Neural cell (in vitro differentiated cells): ENCODE results near the gene FRAT2. TPM values are rescaled to one million over a fixed set of nuclear protein-coding genes. Genes with fewer than 3 reads are reported as not detected.

Experiments
- H2AFZ ChIP-seq: fragments of 200-600, 300-800 bp; sonication (generic), shearing (Covaris generic); 2 replicates; pipeline ENCODE4 v1.6.0; 2014; ENCODE audit warnings: low read depth, mild to moderate bottlenecking, antibody characterized with exemption, low read length, moderate library complexity
- H3F3A ChIP-seq: fragments of 200-600 bp; shearing (Covaris generic); 2 replicates; pipeline ENCODE4 v1.6.1; 2016; ENCODE audit warnings: mild to moderate bottlenecking, moderate library complexity, mixed read lengths, antibody characterized with exemption, low read length; ENCODE audit not compliant: insufficient read depth, poor library complexity, severe bottlenecking
- H3K27ac ChIP-seq: fragments of 200-600, 300-800 bp; sonication (generic), shearing (Covaris generic); 2 replicates; pipeline ENCODE4 v1.5.1; 2014; ENCODE audit warnings: mild to moderate bottlenecking, low read length, moderate library complexity
- H3K27me3 ChIP-seq: fragments of 300-800, 200-600 bp; sonication (generic), shearing (Covaris generic); 2 replicates; pipeline ENCODE4 v1.6.0; 2014; ENCODE audit warnings: mild to moderate bottlenecking, low read depth, low read length, moderate library complexity; ENCODE audit not compliant: insufficient read depth
- H3K36me3 ChIP-seq: fragments of 300-800, 200-600 bp; sonication (generic), shearing (Covaris generic); 2 replicates; pipeline ENCODE4 v1.5.1; 2014; ENCODE audit warnings: mild to moderate bottlenecking, antibody characterized with exemption, low read length, moderate library complexity; ENCODE audit not compliant: insufficient read depth
- H3K4me2 ChIP-seq: fragments of 300-800, 200-600 bp; sonication (generic), shearing (Covaris generic); 2 replicates; pipeline ENCODE4 v1.6.0; 2014; ENCODE audit warnings: mild to moderate bottlenecking, low read length
- H3K4me3 ChIP-seq: fragments of 300-800, 200-600 bp; sonication (generic), shearing (Covaris generic); 2 replicates; pipeline ENCODE4 v1.5.1; 2014; ENCODE audit warnings: mild to moderate bottlenecking, low read length, moderate library complexity
- H3K79me2 ChIP-seq: fragments of 200-600 bp; shearing (Covaris generic); replicated peaks from 2 replicates; pipeline ENCODE4 v1.6.0; 2014; ENCODE audit warnings: mild to moderate bottlenecking, low read length, moderate library complexity; ENCODE audit not compliant: insufficient read depth
- H3K9ac ChIP-seq: fragments of 300-800, 200-600 bp; sonication (generic), shearing (Covaris generic); 2 replicates; pipeline ENCODE4 v1.6.1; 2016; ENCODE audit warnings: mild to moderate bottlenecking, low read length, mixed read lengths
- H3K9me2 ChIP-seq: fragments of 200-600 bp; shearing (Covaris generic); 2 replicates; pipeline ENCODE4 v1.6.1; 2016; ENCODE audit warnings: mild to moderate bottlenecking, low read length, mixed read lengths; ENCODE audit not compliant: insufficient read depth
- H3K9me3 ChIP-seq: fragments of 200-600, 300-800 bp; sonication (generic), shearing (Covaris generic); 2 replicates; pipeline ENCODE4 v1.6.1; 2016; ENCODE audit warnings: mild to moderate bottlenecking, mixed run types, low read length, moderate library complexity, mixed read lengths
- H4K20me1 ChIP-seq: fragments of 200-600 bp; shearing (Covaris generic); 2 replicates; pipeline ENCODE4 v1.6.1; 2016; ENCODE audit warnings: mild to moderate bottlenecking, mixed run types; ENCODE audit not compliant: insufficient read depth
- EP300 ChIP-seq: fragments of 450-650 bp; conservative IDR thresholded peaks from 2 replicates; pipeline ENCODE4 v1.6.1; 2014; ENCODE audit warnings: antibody characterized with exemption, mild to moderate bottlenecking, moderate library complexity; ENCODE audit not compliant: poor library complexity, severe bottlenecking
- EZH2 ChIP-seq: fragments of 200-600, 300-800 bp; shearing (Covaris generic), sonication (generic); IDR thresholded peaks from 2 replicates; pipeline ENCODE4 v1.6.1; 2014; ENCODE audit warnings: antibody characterized with exemption, low read length, borderline replicate concordance, mild to moderate bottlenecking; ENCODE audit not compliant: insufficient read depth, poor library complexity, severe bottlenecking
- MXI1 ChIP-seq: fragments of 450-650 bp; conservative IDR thresholded peaks from 2 replicates; pipeline ENCODE4 v1.6.1; 2014; ENCODE audit warnings: antibody characterized with exemption, mild to moderate bottlenecking; ENCODE audit not compliant: poor library complexity, severe bottlenecking
- POLR2AphosphoS5 ChIP-seq: IDR thresholded peaks from 2 replicates; pipeline ENCODE4 v1.6.1; 2012
- RAD21 ChIP-seq: fragments of 450-650 bp; conservative IDR thresholded peaks from 2 replicates; pipeline ENCODE4 v1.6.1; 2014; ENCODE audit warnings: antibody characterized with exemption, mild to moderate bottlenecking, moderate library complexity
- REST ChIP-seq: IDR thresholded peaks from 2 replicates; pipeline ENCODE4 v1.6.1; 2012; ENCODE audit warnings: borderline replicate concordance
- SMC3 ChIP-seq: fragments of 450-650 bp; conservative IDR thresholded peaks from 2 replicates; pipeline ENCODE4 v1.6.1; 2014; ENCODE audit warnings: antibody characterized with exemption, mild to moderate bottlenecking, moderate library complexity; ENCODE audit not compliant: poor library complexity
- TAF1 ChIP-seq: IDR thresholded peaks from 2 replicates; pipeline ENCODE4 v1.6.1; 2012; ENCODE audit warnings: low read depth
- polyA plus RNA-seq: library from polyadenylated mRNA; depleted of rRNA; stranded (reverse); fragments of >200 nt; gene quantifications from 2 replicates; pipeline ENCODE4 v1.2.3, GENCODE V29; 2014
- TF ChIP-seq, protein P1 (sequence below): fragments of 450-650 bp; IDR thresholded peaks from 2 replicates; pipeline ENCODE4 v1.5.1; 2014; ENCODE audit warnings: antibody characterized with exemption, mild to moderate bottlenecking, moderate library complexity; ENCODE audit not compliant: poor library complexity, severe bottlenecking

The FRAT2 gene
- polyA plus RNA-seq, 1 donor from 2014 or later, result 18.5 TPM

- no peaks in the 10 kb centered on the region for H3K36me3 ChIP-seq
Observed at GRCh38 chr10:97380516-97380915, 46.0 kb upstream of the FRAT2 start.

GRCh38 chr10:97378933-97379921, 44.7 kb upstream of the FRAT2 start:
- no peaks in the 10 kb centered on the region for H3K9me2 ChIP-seq
- H2AFZ ChIP-seq, result no peak overlapping the region
- H3K79me2 ChIP-seq, result no peaks in the 10 kb centered on the region
- no peak overlapping the region for H3K4me3 ChIP-seq
- H3K4me2 ChIP-seq, result no peak overlapping the region
- no peak overlapping the region for H3K9ac ChIP-seq
- no peaks in the 10 kb centered on the region for H3K9me3 ChIP-seq
- H3K27me3 ChIP-seq, result no peaks in the 10 kb centered on the region
- H3K36me3 ChIP-seq, result no peaks in the 10 kb centered on the region
- H4K20me1 ChIP-seq, result no peaks in the 10 kb centered on the region
- no peak overlapping the region for H3K27ac ChIP-seq
- H3F3A ChIP-seq, result no peaks in the 10 kb centered on the region
- TF ChIP-seq TAF1 (no peak), POLR2AphosphoS5 (no peak), RAD21 (no peak), MXI1 (no peak), SMC3 (no peak)
- TF ChIP-seq, protein P1, sequence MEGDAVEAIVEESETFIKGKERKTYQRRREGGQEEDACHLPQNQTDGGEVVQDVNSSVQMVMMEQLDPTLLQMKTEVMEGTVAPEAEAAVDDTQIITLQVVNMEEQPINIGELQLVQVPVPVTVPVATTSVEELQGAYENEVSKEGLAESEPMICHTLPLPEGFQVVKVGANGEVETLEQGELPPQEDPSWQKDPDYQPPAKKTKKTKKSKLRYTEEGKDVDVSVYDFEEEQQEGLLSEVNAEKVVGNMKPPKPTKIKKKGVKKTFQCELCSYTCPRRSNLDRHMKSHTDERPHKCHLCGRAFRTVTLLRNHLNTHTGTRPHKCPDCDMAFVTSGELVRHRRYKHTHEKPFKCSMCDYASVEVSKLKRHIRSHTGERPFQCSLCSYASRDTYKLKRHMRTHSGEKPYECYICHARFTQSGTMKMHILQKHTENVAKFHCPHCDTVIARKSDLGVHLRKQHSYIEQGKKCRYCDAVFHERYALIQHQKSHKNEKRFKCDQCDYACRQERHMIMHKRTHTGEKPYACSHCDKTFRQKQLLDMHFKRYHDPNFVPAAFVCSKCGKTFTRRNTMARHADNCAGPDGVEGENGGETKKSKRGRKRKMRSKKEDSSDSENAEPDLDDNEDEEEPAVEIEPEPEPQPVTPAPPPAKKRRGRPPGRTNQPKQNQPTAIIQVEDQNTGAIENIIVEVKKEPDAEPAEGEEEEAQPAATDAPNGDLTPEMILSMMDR, result no peak

More at GRCh38 chr10:97380516-97380915, 46.0 kb upstream of the FRAT2 start:
- no peaks in the 10 kb centered on the region for H3K79me2 ChIP-seq
- H3K9me3 ChIP-seq, result no peaks in the 10 kb centered on the region
- no peaks in the 10 kb centered on the region for H4K20me1 ChIP-seq
- no peaks in the 10 kb centered on the region for H3K9me2 ChIP-seq
- no peak overlapping the region for H3K9ac ChIP-seq
- H3K4me2 ChIP-seq, result no peak overlapping the region
- no peak overlapping the region for H2AFZ ChIP-seq
- H3K27ac ChIP-seq, result no peak overlapping the region
- H3K4me3 ChIP-seq, result no peak overlapping the region
- no peaks in the 10 kb centered on the region for H3K27me3 ChIP-seq
- TF ChIP-seq MXI1 (no peak), EZH2 (no peak), REST (no peak), EP300 (no peak), POLR2AphosphoS5 (no peak), RAD21 (no peak), TAF1 (no peak), SMC3 (no peak)
- TF ChIP-seq, protein P1, result no peak
- H3F3A ChIP-seq, result no peaks in the 10 kb centered on the region
